ENCODE results near the gene PKP2.

Gene PKP2

DNA sequence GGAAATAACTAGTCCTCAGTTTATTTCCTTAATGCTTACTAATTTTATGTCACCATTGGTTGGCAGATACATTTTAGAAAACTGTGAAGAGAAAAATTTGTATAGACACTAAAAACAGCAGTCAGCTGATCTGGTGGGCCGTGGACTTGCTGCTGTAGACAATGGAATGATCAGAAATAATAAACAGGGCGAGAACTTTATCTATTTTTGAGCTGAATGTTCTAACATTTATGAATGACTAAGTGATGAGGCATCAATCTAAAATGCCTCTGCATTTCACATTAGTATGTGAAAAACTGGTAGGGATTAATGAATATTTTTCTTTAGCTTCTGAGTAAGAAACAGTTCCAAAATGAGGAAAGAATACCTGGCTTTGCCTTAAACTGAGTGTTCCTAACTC, 24.8 kb upstream of the PKP2 start:
- H3K4me3 ChIP-seq (ENCODE audit: low read depth, low read length, poor library complexity, severe bottlenecking): no peak overlapping the region
- H3K27ac ChIP-seq (ENCODE audit: low read depth, low read length, poor library complexity, severe bottlenecking): no peak overlapping the region
- no peaks in the 10 kb centered on the region for H3F3A ChIP-seq (ENCODE audit: insufficient read depth, low read length)
- no peaks in the 10 kb centered on the region for H3K9me2 ChIP-seq (ENCODE audit: low read depth, low read length)
- H3K4me2 ChIP-seq (ENCODE audit: low read length): no peak overlapping the region
- no peak overlapping the region for H2AFZ ChIP-seq (ENCODE audit: low read length)
- no peaks in the 10 kb centered on the region for H3K4me1 ChIP-seq (ENCODE audit: insufficient read depth, low read length, severe bottlenecking)
- H3K79me2 ChIP-seq (ENCODE audit: insufficient read depth, low read length): no peaks in the 10 kb centered on the region
- no peaks in the 10 kb centered on the region for H3K36me3 ChIP-seq (ENCODE audit: insufficient read depth, low read length)
- no peaks in the 10 kb centered on the region for H3K27me3 ChIP-seq (ENCODE audit: insufficient read depth, low read length)
- TF ChIP-seq EZH2 (IDR thresholded peaks at IDR 0.05; ENCODE audit: borderline replicate concordance, low read length): no peak
- TF ChIP-seq CTCF (IDR thresholded peaks at IDR 0.05; ENCODE audit: low read length): no peak
- H4K20me1 ChIP-seq (ENCODE audit: insufficient read depth, low read length): no peaks in the 10 kb centered on the region
- H3K9ac ChIP-seq (ENCODE audit: low read length): no peak overlapping the region
- no peaks in the 10 kb centered on the region for H3K9me3 ChIP-seq (ENCODE audit: low read length)

GRCh38 chr12:32920506-32921085, 24.0 kb upstream of the PKP2 start:
- Histone ChIP-seq H3K27me3 (ENCODE audit: insufficient read depth, low read length) (no peaks in the 10 kb centered on the region), H3K9me3 (ENCODE audit: low read length) (no peaks in the 10 kb centered on the region), H3K4me2 (ENCODE audit: low read length) (no peak overlapping the region), H4K20me1 (ENCODE audit: insufficient read depth, low read length) (no peaks in the 10 kb centered on the region), H3F3A (ENCODE audit: insufficient read depth, low read length) (no peaks in the 10 kb centered on the region), H3K4me3 (ENCODE audit: low read depth, low read length, poor library complexity, severe bottlenecking) (no peak overlapping the region), H3K27ac (ENCODE audit: low read depth, low read length, poor library complexity, severe bottlenecking) (no peak overlapping the region), H3K9me2 (ENCODE audit: low read depth, low read length) (no peaks in the 10 kb centered on the region), H3K79me2 (ENCODE audit: insufficient read depth, low read length) (no peaks in the 10 kb centered on the region), H3K9ac (ENCODE audit: low read length) (no peak overlapping the region), H2AFZ (ENCODE audit: low read length) (no peak overlapping the region), H3K36me3 (ENCODE audit: insufficient read depth, low read length) (no peaks in the 10 kb centered on the region), H3K4me1 (ENCODE audit: insufficient read depth, low read length, severe bottlenecking) (no peaks in the 10 kb centered on the region)
- TF ChIP-seq CTCF (IDR thresholded peaks at IDR 0.05; ENCODE audit: low read length): no peak
- no peak for TF ChIP-seq EZH2 (IDR thresholded peaks at IDR 0.05; ENCODE audit: borderline replicate concordance, low read length)

GRCh38 chr12:32918890-32919801, 22.6 kb upstream of the PKP2 start:
- Histone ChIP-seq H3K27me3 (ENCODE audit: insufficient read depth, low read length) (no peaks in the 10 kb centered on the region), H3K79me2 (ENCODE audit: insufficient read depth, low read length) (no peaks in the 10 kb centered on the region), H3K9me2 (ENCODE audit: low read depth, low read length) (no peaks in the 10 kb centered on the region), H3K4me2 (ENCODE audit: low read length) (no peak overlapping the region), H3K36me3 (ENCODE audit: insufficient read depth, low read length) (no peaks in the 10 kb centered on the region), H3K9me3 (ENCODE audit: low read length) (no peaks in the 10 kb centered on the region), H3K4me1 (ENCODE audit: insufficient read depth, low read length, severe bottlenecking) (no peaks in the 10 kb centered on the region), H4K20me1 (ENCODE audit: insufficient read depth, low read length) (no peaks in the 10 kb centered on the region), H3K9ac (ENCODE audit: low read length) (no peak overlapping the region), H2AFZ (ENCODE audit: low read length) (no peak overlapping the region), H3K27ac (ENCODE audit: low read depth, low read length, poor library complexity, severe bottlenecking) (no peak overlapping the region), H3F3A (ENCODE audit: insufficient read depth, low read length) (no peaks in the 10 kb centered on the region), H3K4me3 (ENCODE audit: low read depth, low read length, poor library complexity, severe bottlenecking) (no peak overlapping the region)
- TF ChIP-seq CTCF (IDR thresholded peaks at IDR 0.05; ENCODE audit: low read length): peak; percentile 51
- no peak for TF ChIP-seq EZH2 (IDR thresholded peaks at IDR 0.05; ENCODE audit: borderline replicate concordance, low read length)
